Measurements from ENCODE around the gene PHTF2. TPM values are rescaled to one million over a fixed set of nuclear protein-coding genes. Genes with fewer than 3 reads are reported as not detected.

The PHTF2 gene
- total RNA-seq, 1 experiment from 2014 or later: 26.7 TPM

GRCh38 chr7:77846317-77847092, 47.9 kb downstream of the PHTF2 start:
- Histone ChIP-seq H3K27me3 (ENCODE audit: insufficient read depth, low read length) (no peaks in the 10 kb centered on the region), H3K27ac (ENCODE audit: low read depth, low read length) (no peak overlapping the region), H3K9me3 (ENCODE audit: control insufficient read depth in 1 of 2, insufficient read depth in 1 of 2, low read depth in 1 of 2, low read length in 2 of 2) (no peaks in the 10 kb centered on the region), H3K4me1 (ENCODE audit: control insufficient read depth in 1 of 2, insufficient read depth in 2 of 2, low read length in 2 of 2) (no peaks in the 10 kb centered on the region), H4K20me1 (ENCODE audit: insufficient read depth) (no peaks in the 10 kb centered on the region), H3K9me2 (ENCODE audit: insufficient read depth) (no peaks in the 10 kb centered on the region; the same call in 1 of the 2 replicates), H3K9ac (ENCODE audit: low read length) (no peak overlapping the region), H2AFZ (ENCODE audit: low read depth, low read length, poor library complexity, severe bottlenecking) (no peak overlapping the region), H3K36me3 (ENCODE audit: control insufficient read depth in 1 of 2, insufficient read depth in 2 of 2, low read length in 2 of 2) (no peaks in the 10 kb centered on the region), H3K79me2 (ENCODE audit: insufficient read depth, low read length) (peaks cover under 1% of the 10 kb centered on the region; the same call in 1 of the 2 replicates), H3K4me2 (ENCODE audit: low read length) (no peak overlapping the region), H3K4me3 (replicated peaks in 1 of 2; ENCODE audit: low read depth in 1 of 2, low read length in 2 of 2) (no peak overlapping the region)
- DNase-seq (ENCODE audit: low read depth, low spot score) (no peak), ATAC-seq (no peak)
- no TSS peak for BruUV-seq (replicated peaks)
- TF ChIP-seq ATF3 (IDR thresholded peaks at IDR 0.05) (no peak), FOSL1 (IDR thresholded peaks at IDR 0.05; ENCODE audit: low read depth) (no peak), POLR2AphosphoS5 (IDR thresholded peaks at IDR 0.05; ENCODE audit: low read depth, low read length) (no peak), ZBTB33 (IDR thresholded peaks at IDR 0.05; ENCODE audit: extremely low read depth, insufficient replicate concordance, low read length) (no peak), YY1 (IDR thresholded peaks at IDR 0.05; ENCODE audit: extremely low read depth, insufficient replicate concordance, low read depth, low read length) (no peak)
- ChIA-PET CTCF (no interaction called here), RAD21 (ENCODE audit: low non-redundant PET in 1 of 2, low total read pairs in 2 of 2, uncharacterized antibody in 2 of 2, unreplicated experiment in 2 of 2) (no interaction called here), POLR2A (no interaction called here)
- intact Hi-C loops (cut with micrococcal nuclease): no loop called here

Measured in HCT116 (cell line).